CD4-positive, CD25-positive, alpha-beta regulatory T cell (primary cell): ENCODE measurements around the gene NEURL1B. TPM values are rescaled to one million over a fixed set of nuclear protein-coding genes. Genes with fewer than 3 reads are reported as not detected.

Experiments
- ATAC-seq, 2 donors: fragments of 150-1000 bp; cut with Tn5 transposase; one replicate each; pipeline ENCODE4 v1.10.0; 2021; ENCODE audit warnings: low read depth in 2 of 2, moderate number of reproducible peaks in 2 of 2, moderate library complexity in 1 of 2
- DNase-seq, 3 donors: peaks; one replicate each; pipeline versions ENCODE4 v3.0.0 to v3.0.0-alpha.2; 2012 to 2022; ENCODE audit warnings: mixed read lengths in 1 of 3
- H3K27ac ChIP-seq: one replicate; pipeline ENCODE4 v1.7.0; 2013; ENCODE audit warnings: mild to moderate bottlenecking, low read length; ENCODE audit not compliant: insufficient read depth, poor library complexity, severe bottlenecking
- H3K27me3 ChIP-seq: one replicate; pipeline ENCODE4 v1.7.0; 2013; ENCODE audit warnings: low read length; ENCODE audit not compliant: control insufficient read depth, insufficient read depth
- H3K36me3 ChIP-seq: one replicate; pipeline ENCODE4 v1.7.0; 2013; ENCODE audit warnings: mild to moderate bottlenecking, low read length, moderate library complexity; ENCODE audit not compliant: control insufficient read depth, insufficient read depth
- H3K4me1 ChIP-seq: 2 replicates; pipeline ENCODE4 v1.7.0; 2013; ENCODE audit warnings: mild to moderate bottlenecking, low read length; ENCODE audit not compliant: insufficient read depth, control insufficient read depth, poor library complexity, severe bottlenecking
- H3K4me3 ChIP-seq: one replicate; pipeline ENCODE4 v1.7.0; 2013; ENCODE audit warnings: low read depth, mild to moderate bottlenecking, low read length, moderate library complexity
- H3K9me3 ChIP-seq, 2 experiments: 1 replicate in 1 of 2; 2 replicates in 1 of 2; pipeline ENCODE4 v1.7.0; 2013; ENCODE audit warnings: low read length in 2 of 2, mild to moderate bottlenecking in 1 of 2, moderate library complexity in 1 of 2; ENCODE audit not compliant: control insufficient read depth in 2 of 2
- H3K27ac Mint-ChIP-seq, 3 donors: one replicate each; pipeline ENCODE4 v1.8.0; 2020 to 2022; ENCODE audit warnings: mild to moderate bottlenecking in 3 of 3, mixed read lengths in 3 of 3, moderate library complexity in 2 of 3
- H3K27me3 Mint-ChIP-seq: one replicate; pipeline ENCODE4 v1.8.0; 2022; ENCODE audit warnings: mild to moderate bottlenecking, mixed read lengths
- H3K36me3 Mint-ChIP-seq: one replicate; pipeline ENCODE4 v1.8.0; 2020; ENCODE audit warnings: mixed read lengths
- H3K4me1 Mint-ChIP-seq, 4 donors: one replicate each; pipeline ENCODE4 v1.8.0; 2020 to 2022; ENCODE audit warnings: mixed read lengths in 4 of 4, mild to moderate bottlenecking in 1 of 4
- H3K4me3 Mint-ChIP-seq, 4 donors: one replicate each; pipeline ENCODE4 v1.8.0; 2020 to 2022; ENCODE audit warnings: mild to moderate bottlenecking in 4 of 4, mixed read lengths in 4 of 4, moderate library complexity in 3 of 4
- H3K9me3 Mint-ChIP-seq, 7 donors: one replicate each; pipeline ENCODE4 v1.8.0; 2020 to 2022; ENCODE audit warnings: mixed read lengths in 7 of 7, mild to moderate bottlenecking in 3 of 7, moderate library complexity in 2 of 7
- polyA plus RNA-seq, 4 donors: library from polyadenylated mRNA; unstranded; fragments of 300-500 nt; fragmentation: Illumina TruSeq; gene quantifications; one replicate each; pipeline ENCODE4 v1.2.3, GENCODE V29; 2021
- total RNA-seq: library from RNA; stranded (reverse); gene quantifications from one replicate; pipeline ENCODE4 v1.2.3, GENCODE V29; 2022

Gene NEURL1B
- total and polyA plus RNA-seq, 5 donors from 2014 or later = 0.22 TPM; not detected in 4

DNA sequence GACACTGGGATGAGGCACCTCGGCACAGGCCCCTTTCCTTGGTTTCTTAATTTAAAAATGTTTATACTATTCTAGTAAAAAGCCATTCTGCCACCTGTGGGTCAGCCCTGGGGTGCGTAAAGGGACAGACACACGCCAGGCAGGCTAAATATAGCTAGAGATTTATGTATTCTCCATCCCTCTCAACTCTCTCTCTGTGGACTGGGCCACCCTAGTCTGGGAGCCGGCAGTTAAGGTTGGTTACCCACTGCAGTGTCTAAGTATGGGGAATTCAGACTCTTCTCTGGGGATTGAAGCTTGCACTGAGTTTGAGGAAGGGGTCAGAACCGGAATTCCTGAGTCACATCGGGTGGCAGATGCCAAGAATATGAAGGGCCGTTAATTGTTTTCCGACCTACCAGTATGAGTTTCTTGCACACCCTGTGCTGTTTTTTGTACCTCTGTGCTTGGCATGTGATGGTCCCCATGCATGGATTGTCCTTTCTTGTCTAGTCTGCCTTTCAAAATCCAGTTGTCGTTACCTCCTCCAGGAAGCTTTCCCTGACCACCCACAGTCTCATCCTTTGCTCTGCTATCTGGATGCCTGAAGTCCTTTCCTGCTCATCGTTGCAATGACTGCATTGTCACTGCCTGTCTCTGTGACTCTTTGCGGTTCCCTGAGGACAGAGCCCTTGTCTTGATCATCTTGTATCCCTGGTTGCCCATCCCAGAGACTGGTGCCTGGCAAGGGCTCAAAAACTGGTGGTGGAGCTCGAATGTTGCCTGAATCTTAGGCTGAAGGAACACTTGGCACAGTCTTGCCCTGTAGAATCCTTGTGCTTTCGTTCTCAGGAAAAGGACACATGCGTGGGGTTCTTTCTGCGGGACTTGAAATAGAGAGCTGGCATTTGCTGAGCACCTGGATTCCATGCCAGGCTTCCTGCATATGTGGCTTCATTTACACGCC lies 2.1 kb downstream of the NEURL1B start:
- H3K36me3 Mint-ChIP-seq = no peaks in the 10 kb centered on the region
- Histone ChIP-seq H3K27me3 (peaks cover 13% of the 10 kb centered on the region), H3K27ac (no peak overlapping the region), H3K4me3 (no peak overlapping the region), H3K9me3 (no peaks in the 10 kb centered on the region), H3K4me1 (peaks cover 15% of the 10 kb centered on the region), H3K36me3 (no peaks in the 10 kb centered on the region)
- H3K9me3 Mint-ChIP-seq = peaks cover 0 to 1% (median 0%) of the 10 kb centered on the region in 7 donors
- no peak for ATAC-seq
- peak overlapping the region in 1 of 4 donors; percentile 55 for H3K4me3 Mint-ChIP-seq
- H3K27ac Mint-ChIP-seq = no peak overlapping the region
- H3K4me1 Mint-ChIP-seq = peaks cover 0 to 5% (median 2%) of the 10 kb centered on the region in 4 donors
- no peak for DNase-seq
- peaks cover 46% of the 10 kb centered on the region for H3K27me3 Mint-ChIP-seq

DNA sequence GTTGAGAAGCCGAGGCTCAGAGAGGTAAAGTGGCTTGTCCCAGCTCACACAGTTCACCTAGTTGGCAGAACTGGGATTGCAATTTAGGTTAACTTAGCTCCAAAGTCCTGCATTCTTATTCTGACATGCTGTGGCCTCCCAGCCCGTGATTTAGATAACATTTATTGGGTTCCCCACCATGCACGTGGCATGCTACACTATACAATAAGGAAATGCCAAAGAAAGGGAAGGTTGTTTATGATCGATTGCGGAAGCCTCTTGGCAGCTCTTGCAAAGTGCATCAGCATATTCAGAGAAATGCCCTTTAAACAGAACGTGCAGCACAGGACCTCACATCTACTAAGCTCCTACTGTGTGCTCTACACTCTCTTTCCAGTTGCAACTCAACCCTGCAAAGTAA lies 3.2 kb downstream of the NEURL1B start:
- Mint-ChIP-seq H3K4me3 (no peak overlapping the region), H3K4me1 (peaks cover 0 to 5% (median 2%) of the 10 kb centered on the region in 4 donors), H3K27me3 (peaks cover 41% of the 10 kb centered on the region), H3K9me3 (peaks cover 0 to 1% (median 0%) of the 10 kb centered on the region in 7 donors), H3K27ac (no peak overlapping the region), H3K36me3 (no peaks in the 10 kb centered on the region)
- Histone ChIP-seq H3K4me1 (peaks cover 15% of the 10 kb centered on the region), H3K27me3 (peaks cover 13% of the 10 kb centered on the region), H3K4me3 (no peak overlapping the region), H3K9me3 (no peaks in the 10 kb centered on the region), H3K27ac (no peak overlapping the region), H3K36me3 (no peaks in the 10 kb centered on the region)
- ATAC-seq (no peak), DNase-seq (no peak)

- Histone ChIP-seq H3K4me1 (peaks cover 15% of the 10 kb centered on the region), H3K9me3 (no peaks in the 10 kb centered on the region), H3K4me3 (no peak overlapping the region), H3K27me3 (peaks cover 13% of the 10 kb centered on the region), H3K27ac (no peak overlapping the region), H3K36me3 (no peaks in the 10 kb centered on the region)
- no peaks in the 10 kb centered on the region for H3K36me3 Mint-ChIP-seq
- no peak for DNase-seq
- H3K9me3 Mint-ChIP-seq = peaks cover 0 to 1% (median 0%) of the 10 kb centered on the region in 7 donors
- ATAC-seq = no peak
- H3K4me3 Mint-ChIP-seq = peak overlapping the region in 1 of 4 donors; percentile 47
- peaks cover 37% of the 10 kb centered on the region for H3K27me3 Mint-ChIP-seq
- peak overlapping the region in 1 of 3 donors; percentile 10 for H3K27ac Mint-ChIP-seq
- H3K4me1 Mint-ChIP-seq = peaks cover 0 to 5% (median 2%) of the 10 kb centered on the region in 4 donors
These were observed 3.6 kb downstream of the NEURL1B start for GRCh38 chr5:172644711-172645110.

- Histone ChIP-seq H3K9me3 (no peaks in the 10 kb centered on the region), H3K27me3 (peaks cover 13% of the 10 kb centered on the region), H3K27ac (no peak overlapping the region), H3K4me1 (peaks cover 13% of the 10 kb centered on the region), H3K36me3 (no peaks in the 10 kb centered on the region), H3K4me3 (no peak overlapping the region)
- H3K27me3 Mint-ChIP-seq = peaks cover 30% of the 10 kb centered on the region
- H3K27ac Mint-ChIP-seq = no peak overlapping the region
- no peak for ATAC-seq
- DNase-seq = no peak
- H3K4me1 Mint-ChIP-seq = peaks cover 0 to 3% (median under 1%) of the 10 kb centered on the region in 4 donors
- peaks cover 0 to under 1% (median 0%) of the 10 kb centered on the region in 7 donors for H3K9me3 Mint-ChIP-seq
- H3K36me3 Mint-ChIP-seq = no peaks in the 10 kb centered on the region
- no peak overlapping the region for H3K4me3 Mint-ChIP-seq
These were observed 4.4 kb downstream of the NEURL1B start for GRCh38 chr5:172645271-172646055.

GRCh38 chr5:172646716-172647285 lies 5.7 kb downstream of the NEURL1B start:
- Mint-ChIP-seq H3K4me1 (peaks cover 0 to 3% (median 0%) of the 10 kb centered on the region in 4 donors), H3K4me3 (no peak overlapping the region), H3K27me3 (peaks cover 35% of the 10 kb centered on the region), H3K27ac (no peak overlapping the region), H3K9me3 (no peaks in the 10 kb centered on the region), H3K36me3 (no peaks in the 10 kb centered on the region)
- Histone ChIP-seq H3K4me1 (peaks cover 2% of the 10 kb centered on the region), H3K36me3 (no peaks in the 10 kb centered on the region), H3K9me3 (no peaks in the 10 kb centered on the region), H3K27ac (no peak overlapping the region), H3K27me3 (peaks cover 13% of the 10 kb centered on the region), H3K4me3 (no peak overlapping the region)
- ATAC-seq (no peak), DNase-seq (no peak)

DNA sequence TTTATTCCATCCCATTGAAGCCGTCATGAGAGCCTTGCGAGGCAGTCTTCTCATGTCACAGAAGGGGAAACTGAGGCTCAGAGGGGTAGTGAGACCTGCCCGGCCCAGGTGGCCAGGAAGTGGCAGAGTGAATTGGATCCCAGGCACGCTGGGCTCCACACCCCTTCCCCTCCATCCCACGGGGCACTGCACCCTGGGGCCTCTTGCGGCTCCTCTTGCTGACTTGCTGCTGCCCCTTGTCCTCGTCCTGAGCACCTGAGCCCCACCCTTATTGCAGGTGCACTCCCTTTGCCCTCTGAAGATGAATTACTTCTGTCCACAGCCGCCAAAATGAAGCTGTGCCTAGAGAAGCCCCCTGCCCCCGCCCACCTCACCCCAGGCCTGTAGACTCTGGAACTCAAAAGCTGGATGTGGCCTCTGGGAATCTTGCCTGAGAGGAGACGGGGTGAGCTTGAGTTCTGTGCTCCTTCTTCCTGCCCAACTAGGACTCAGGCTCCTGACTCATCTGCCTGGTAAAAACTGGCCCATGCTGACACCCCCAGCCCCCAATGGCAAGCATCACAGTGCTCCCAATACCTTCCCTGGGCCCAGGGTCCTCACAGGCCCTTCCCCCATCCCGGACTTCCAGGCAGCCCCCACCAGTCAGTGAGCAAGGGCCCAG lies 6.4 kb downstream of the NEURL1B start:
- H3K27me3 ChIP-seq = peaks cover 11% of the 10 kb centered on the region
- Mint-ChIP-seq H3K36me3 (no peaks in the 10 kb centered on the region), H3K9me3 (no peaks in the 10 kb centered on the region), H3K27ac (no peak overlapping the region), H3K4me3 (no peak overlapping the region), H3K27me3 (peaks cover 28% of the 10 kb centered on the region), H3K4me1 (no peaks in the 10 kb centered on the region)
- no peak overlapping the region for H3K27ac ChIP-seq
- ATAC-seq = no peak
- no peaks in the 10 kb centered on the region for H3K36me3 ChIP-seq
- no peak overlapping the region for H3K4me3 ChIP-seq
- H3K4me1 ChIP-seq = no peaks in the 10 kb centered on the region
- DNase-seq = no peak
- no peaks in the 10 kb centered on the region for H3K9me3 ChIP-seq

DNA sequence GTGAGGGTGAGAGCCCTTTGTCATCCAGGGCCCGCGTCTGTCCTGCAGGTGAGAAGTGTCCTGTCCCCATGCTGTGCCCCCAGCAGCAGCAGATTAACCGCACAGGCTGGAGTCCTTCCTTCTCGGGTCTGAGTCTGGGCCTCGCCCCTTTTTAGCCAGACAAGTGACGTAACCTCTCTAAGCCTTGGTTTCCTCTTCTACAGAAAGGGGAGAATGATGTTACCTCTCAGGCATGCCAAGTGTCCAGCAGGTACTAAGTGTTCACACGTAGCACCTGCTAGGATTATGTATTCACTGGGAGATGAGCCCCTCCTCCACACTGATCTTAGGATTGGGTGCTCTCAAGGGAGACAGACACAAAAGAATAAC lies 6.9 kb downstream of the NEURL1B start:
- H3K9me3 Mint-ChIP-seq = peaks cover 0 to 3% (median 0%) of the 10 kb centered on the region in 7 donors
- Histone ChIP-seq H3K27me3 (peaks cover 10% of the 10 kb centered on the region), H3K36me3 (no peaks in the 10 kb centered on the region), H3K9me3 (no peaks in the 10 kb centered on the region), H3K27ac (no peak overlapping the region), H3K4me1 (no peaks in the 10 kb centered on the region), H3K4me3 (no peak overlapping the region)
- H3K27me3 Mint-ChIP-seq = peaks cover 26% of the 10 kb centered on the region
- ATAC-seq = no peak
- H3K4me3 Mint-ChIP-seq = no peak overlapping the region
- no peak for DNase-seq
- no peaks in the 10 kb centered on the region for H3K36me3 Mint-ChIP-seq
- H3K4me1 Mint-ChIP-seq = no peaks in the 10 kb centered on the region
- H3K27ac Mint-ChIP-seq = no peak overlapping the region
